Posterior cingulate gyrus (tissue), 11 donors: ENCODE measurements around the gene HOXA1.
A peak's percentile ranks its signal among the peaks of the same experiment; 100 is the strongest.

Experiments used
- DNase-seq, 10 donors: peaks; one replicate each; pipeline versions ENCODE4 v3.0.0 to v3.0.0-alpha.2; 2020 to 2021; ENCODE audit warnings: mixed read lengths in 3 of 10
- intact Hi-C: fragments of 100-400 bp; cut with DNase I; formaldehyde crosslinking; loops from one replicate; pipeline ENCODE4 v1.15.1; 2023

Gene HOXA1

GRCh38 chr7:27096768-27097514 lies 1.1 kb upstream of the HOXA1 start:
- DNase-seq: no peak
- intact Hi-C loops: no loop called here

- intact Hi-C loops: no loop called here
Observed at GRCh38 chr7:27095050-27095896, 527 bp downstream of the HOXA1 start.

GRCh38 chr7:27094304-27095049 lies 1.3 kb downstream of the HOXA1 start:
- DNase-seq: no peak
- intact Hi-C loops: no loop called here

More at GRCh38 chr7:27095050-27095896, 527 bp downstream of the HOXA1 start:
- no peak for DNase-seq

- intact Hi-C loops: no loop called here
- no peak for DNase-seq
Observed at GRCh38 chr7:27093184-27093895, 2.5 kb downstream of the HOXA1 start.

GRCh38 chr7:27092819-27093110 lies 3.0 kb downstream of the HOXA1 start:
- DNase-seq: no peak
- intact Hi-C loops: no loop called here

- intact Hi-C loops: no loop called here
- DNase-seq: no peak
Observed at GRCh38 chr7:27091941-27092818, 3.6 kb downstream of the HOXA1 start.

- intact Hi-C loops: no loop called here
- DNase-seq: no peak
Observed at GRCh38 chr7:27091105-27091504, 4.7 kb downstream of the HOXA1 start.

- DNase-seq: peak in 1 of 10 donors; percentile 68
- intact Hi-C loops: no loop called here
Observed at GRCh38 chr7:27088002-27088922, 7.5 kb downstream of the HOXA1 start.

GRCh38 chr7:27083646-27084045 lies 12.2 kb downstream of the HOXA1 start:
- DNase-seq: no peak
- intact Hi-C loops: no loop called here

- no peak for DNase-seq
- intact Hi-C loops: no loop called here
Observed at GRCh38 chr7:27082171-27082570, 13.6 kb downstream of the HOXA1 start.

GRCh38 chr7:27080844-27081436 lies 14.9 kb downstream of the HOXA1 start:
- intact Hi-C loops: no loop called here
- no peak for DNase-seq

- intact Hi-C loops: no loop called here
- DNase-seq: no peak
Observed at GRCh38 chr7:27079234-27079975, 16.4 kb downstream of the HOXA1 start.

- intact Hi-C loops: no loop called here
Observed at GRCh38 chr7:27078616-27079233, 17.1 kb downstream of the HOXA1 start.

GRCh38 chr7:27073076-27073475 lies 22.7 kb downstream of the HOXA1 start:
- intact Hi-C loops: no loop called here
- DNase-seq: no peak

More at GRCh38 chr7:27078616-27079233, 17.1 kb downstream of the HOXA1 start:
- no peak for DNase-seq

GRCh38 chr7:27071622-27072390 lies 24.0 kb downstream of the HOXA1 start:
- DNase-seq: no peak
- intact Hi-C loops: no loop called here

GRCh38 chr7:27068259-27068658 lies 27.5 kb downstream of the HOXA1 start:
- intact Hi-C loops: no loop called here

More at GRCh38 chr7:27068259-27068658, 27.5 kb downstream of the HOXA1 start:
- no peak for DNase-seq
